Fibroblast of mammary gland (primary cell): Measurements from ENCODE around the gene EPG5.

ENCODE experiments used
- DNase-seq: peaks from one replicate; pipeline ENCODE4 v3.0.0-alpha.2; 2010; ENCODE audit warnings: low read depth
- H3K4me3 ChIP-seq: 2 replicates; pipeline ENCODE4 v1.5.1; 2011; ENCODE audit warnings: low read depth, mild to moderate bottlenecking, low read length, moderate library complexity; ENCODE audit not compliant: control insufficient read depth
- CTCF ChIP-seq: conservative IDR thresholded peaks from 2 replicates; pipeline ENCODE4 v1.5.1; 2011; ENCODE audit warnings: low read depth, low read length, inconsistent platforms; ENCODE audit not compliant: control insufficient read depth, insufficient read depth

EPG5 gene

GRCh38 chr18:45801416-45802004 is 165.6 kb downstream of the EPG5 start:
- no peak for TF ChIP-seq CTCF
- DNase-seq: no peak

More at GRCh38 chr18:45801416-45802004, 165.6 kb downstream of the EPG5 start:
- no peak overlapping the region for H3K4me3 ChIP-seq
